Upper lobe of left lung (tissue), 6 donors: Measurements from ENCODE around the gene PTPN11. TPM values are rescaled to one million over a fixed set of nuclear protein-coding genes. Genes with fewer than 3 reads are reported as not detected.

Experiments used
- ATAC-seq, 2 donors: fragments of 200-7000 bp; cut with Tn5 transposase; one replicate each; pipeline ENCODE4 v1.9.1; 2022; ENCODE audit warnings: mild to moderate bottlenecking in 2 of 2, moderate library complexity in 2 of 2; ENCODE audit not compliant: low FRiP score in 2 of 2
- DNase-seq, 2 donors: peaks; one replicate each; pipeline ENCODE4 v3.0.0-alpha.2; 2019 to 2020
- H3K27ac ChIP-seq, 4 donors: fragments of 200-600 bp; sonication (generic); one replicate each; pipeline ENCODE4 v1.5.1; 2016 to 2019
- H3K27me3 ChIP-seq, 4 donors: fragments of 200-600 bp; sonication (generic); one replicate each; pipeline ENCODE4 v1.5.1; 2017 to 2019
- H3K36me3 ChIP-seq, 4 donors: fragments of 200-600 bp; sonication (generic); one replicate each; pipeline ENCODE4 v1.5.1; 2016 to 2019
- H3K4me1 ChIP-seq, 4 donors: fragments of 200-600 bp; sonication (generic); one replicate each; pipeline ENCODE4 v1.5.1; 2018 to 2019
- H3K4me3 ChIP-seq, 4 donors: fragments of 200-600 bp; sonication (generic); one replicate each; pipeline ENCODE4 v1.5.1; 2017 to 2019; ENCODE audit warnings: mild to moderate bottlenecking in 2 of 4, moderate library complexity in 1 of 4
- H3K9me3 ChIP-seq, 4 donors: fragments of 200-600 bp; sonication (generic); one replicate each; pipeline ENCODE4 v1.5.1; 2018 to 2019
- EP300 ChIP-seq, 4 donors: sonication (generic); formaldehyde crosslinking; IDR thresholded peaks; one replicate each; pipeline ENCODE4 v1.5.1; 2017; ENCODE audit warnings: antibody characterized with exemption in 4 of 4, control low read depth in 2 of 4
- POLR2A ChIP-seq, 4 donors: fragments of 450-650 bp; IDR thresholded peaks; one replicate each; pipeline ENCODE4 v1.5.1; 2016 to 2017; ENCODE audit warnings: antibody characterized with exemption in 4 of 4, mild to moderate bottlenecking in 2 of 4
- POLR2AphosphoS5 ChIP-seq, 2 donors: sonication (generic); formaldehyde crosslinking; IDR thresholded peaks; one replicate each; pipeline ENCODE4 v1.5.1; 2017; ENCODE audit warnings: antibody characterized with exemption in 2 of 2
- WGBS, 2 donors: methylation state at CpG; one replicate each; pipeline ENCODE4 v1.1.5; 2017 to 2018; 5-methylcytosine and 5-hydroxymethylcytosine counted together
- total RNA-seq, 6 donors: library from RNA; depleted of rRNA in 4 of 6; stranded (reverse); fragments of >200 nt in 4 of 6; gene quantifications; one replicate each; pipeline versions ENCODE4 v1.1.0 to v1.2.1, GENCODE V29; 2016 to 2021
- TF ChIP-seq, protein P1 (sequence below), 6 experiments: fragments of 450-650 bp in 4 of 6; fragments of 200-600 bp in 2 of 6; sonication (generic) in 2 of 6; IDR thresholded peaks; one replicate each; pipeline ENCODE4 v1.5.1; 2016 to 2019; ENCODE audit warnings: antibody characterized with exemption in 6 of 6
- donor health status: DM: no; HTN: no; CAD: no; lungs with moderate emphysema.
- donor health status: DM: no; HTN: yes; CAD: no; lungs with severe emphysema.

Gene PTPN11
- total RNA-seq, 6 donors from 2014 or later = 52.0 to 99.1 (median 84.5) TPM

DNA sequence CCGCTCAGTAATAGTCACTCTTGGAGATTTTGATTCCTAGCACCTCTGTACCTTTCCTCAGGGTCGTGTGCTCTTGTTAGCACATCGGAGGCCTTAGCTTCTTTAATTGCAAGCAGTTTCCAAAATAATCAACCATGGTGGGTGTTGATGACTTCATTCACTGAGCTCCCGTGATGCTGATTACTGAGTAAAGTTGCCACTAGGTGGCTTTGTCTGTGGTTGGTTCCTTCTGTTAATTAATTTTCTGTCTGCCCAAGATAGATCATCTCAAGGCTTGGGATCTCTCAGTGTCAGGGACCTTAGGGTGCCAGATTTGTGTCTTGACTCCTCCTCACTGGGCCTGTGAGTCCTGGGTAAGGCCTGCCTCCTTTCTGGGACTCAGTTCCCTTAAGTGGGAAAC lies 54.3 kb downstream of the PTPN11 start:
- TF ChIP-seq, protein P1, sequence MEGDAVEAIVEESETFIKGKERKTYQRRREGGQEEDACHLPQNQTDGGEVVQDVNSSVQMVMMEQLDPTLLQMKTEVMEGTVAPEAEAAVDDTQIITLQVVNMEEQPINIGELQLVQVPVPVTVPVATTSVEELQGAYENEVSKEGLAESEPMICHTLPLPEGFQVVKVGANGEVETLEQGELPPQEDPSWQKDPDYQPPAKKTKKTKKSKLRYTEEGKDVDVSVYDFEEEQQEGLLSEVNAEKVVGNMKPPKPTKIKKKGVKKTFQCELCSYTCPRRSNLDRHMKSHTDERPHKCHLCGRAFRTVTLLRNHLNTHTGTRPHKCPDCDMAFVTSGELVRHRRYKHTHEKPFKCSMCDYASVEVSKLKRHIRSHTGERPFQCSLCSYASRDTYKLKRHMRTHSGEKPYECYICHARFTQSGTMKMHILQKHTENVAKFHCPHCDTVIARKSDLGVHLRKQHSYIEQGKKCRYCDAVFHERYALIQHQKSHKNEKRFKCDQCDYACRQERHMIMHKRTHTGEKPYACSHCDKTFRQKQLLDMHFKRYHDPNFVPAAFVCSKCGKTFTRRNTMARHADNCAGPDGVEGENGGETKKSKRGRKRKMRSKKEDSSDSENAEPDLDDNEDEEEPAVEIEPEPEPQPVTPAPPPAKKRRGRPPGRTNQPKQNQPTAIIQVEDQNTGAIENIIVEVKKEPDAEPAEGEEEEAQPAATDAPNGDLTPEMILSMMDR (IDR thresholded peaks at IDR 0.05) = no peak
- TF ChIP-seq EP300 (IDR thresholded peaks at IDR 0.05) (no peak), POLR2AphosphoS5 (IDR thresholded peaks at IDR 0.05) (no peak), POLR2A (IDR thresholded peaks at IDR 0.05) (no peak)
- 75 to 91% methylated on average over 4 of the region's 4 CpGs for WGBS, 2 donors
- ATAC-seq (no peak), DNase-seq (no peak)
- Histone ChIP-seq H3K9me3 (no peaks in the 10 kb centered on the region), H3K27me3 (no peaks in the 10 kb centered on the region), H3K4me1 (no peaks in the 10 kb centered on the region), H3K4me3 (no peak overlapping the region), H3K27ac (no peak overlapping the region), H3K36me3 (peaks cover 23 to 74% (median 54%) of the 10 kb centered on the region in 4 donors)

DNA sequence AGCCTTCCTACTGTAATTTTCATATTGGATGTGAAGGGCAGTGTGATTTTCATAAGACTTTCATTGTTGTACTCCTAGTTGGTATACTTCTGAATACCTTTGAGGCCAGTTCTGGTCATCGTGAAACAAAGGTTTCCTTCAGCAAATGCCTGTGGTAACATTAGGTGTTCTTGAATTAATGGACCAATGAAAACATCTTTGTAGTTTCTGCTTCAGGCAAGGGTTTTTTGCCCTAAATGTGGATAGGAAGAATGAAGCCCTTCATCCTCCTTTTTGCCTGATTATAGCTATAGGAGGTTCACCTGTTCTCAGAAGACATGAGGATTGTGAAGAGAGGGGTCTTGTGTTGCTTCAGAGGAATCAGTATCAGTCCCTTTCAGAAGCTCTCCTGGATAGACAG lies 60.7 kb downstream of the PTPN11 start:
- ATAC-seq (no peak), DNase-seq (no peak)
- no peaks in the 10 kb centered on the region for H3K27me3 ChIP-seq
- H3K4me1 ChIP-seq = no peaks in the 10 kb centered on the region
- peaks cover 28 to 100% (median 85%) of the 10 kb centered on the region in 4 donors for H3K36me3 ChIP-seq
- no peaks in the 10 kb centered on the region for H3K9me3 ChIP-seq
- 83 to 100% methylated on average over 1 of the region's 1 CpG for WGBS, 2 donors
- TF ChIP-seq, protein P1 (IDR thresholded peaks at IDR 0.05) = no peak
- TF ChIP-seq EP300 (IDR thresholded peaks at IDR 0.05) (no peak), POLR2AphosphoS5 (IDR thresholded peaks at IDR 0.05) (no peak), POLR2A (IDR thresholded peaks at IDR 0.05) (no peak)
- H3K4me3 ChIP-seq = no peak overlapping the region
- H3K27ac ChIP-seq = no peak overlapping the region

DNA sequence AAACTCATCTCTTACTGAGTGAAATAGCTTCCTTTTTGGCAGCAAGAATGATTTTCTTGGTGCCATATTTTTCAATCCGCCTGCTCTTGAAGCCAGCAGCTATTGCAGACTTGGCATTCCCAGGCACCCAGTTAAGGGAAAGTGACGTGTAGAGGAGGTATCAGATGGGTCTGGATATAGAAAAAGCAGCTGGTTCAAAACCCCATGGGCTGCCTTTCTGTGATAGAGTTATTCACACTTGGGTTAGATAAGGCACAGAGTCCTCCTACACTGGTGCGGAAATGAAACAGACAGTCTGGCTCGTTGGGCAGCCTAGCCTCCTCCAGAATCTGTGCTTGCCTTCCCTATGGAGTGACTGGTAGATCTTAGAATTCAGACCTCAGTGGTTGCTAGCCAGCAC lies 62.2 kb downstream of the PTPN11 start:
- WGBS, 2 donors = 95 to 96% methylated on average over 4 of the region's 4 CpGs
- ATAC-seq = no peak
- H3K36me3 ChIP-seq = peaks cover 22 to 94% (median 78%) of the 10 kb centered on the region in 4 donors

DNA sequence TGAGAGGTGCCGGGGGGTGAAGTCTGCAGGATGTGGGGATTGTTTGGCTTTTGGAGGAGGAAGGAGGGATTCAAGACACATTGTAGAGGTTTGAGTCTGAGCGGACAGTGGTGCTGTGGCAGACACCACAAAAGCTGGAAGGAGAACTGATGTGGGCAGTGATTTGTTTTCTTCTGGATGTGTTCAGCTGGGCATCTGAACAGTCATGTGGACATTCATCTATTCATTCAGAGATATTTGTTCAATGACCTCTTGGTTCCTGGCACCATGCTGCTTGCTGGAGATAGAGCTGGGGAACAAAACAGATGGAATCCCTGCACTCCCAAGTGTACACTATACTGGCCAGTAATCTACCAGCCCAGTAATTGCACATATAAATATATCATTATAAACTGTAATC lies 64.0 kb downstream of the PTPN11 start:
- WGBS, 2 donors = 95 to 100% methylated on average over 2 of the region's 2 CpGs
- TF ChIP-seq EP300 (IDR thresholded peaks at IDR 0.05) (no peak), POLR2AphosphoS5 (IDR thresholded peaks at IDR 0.05) (no peak), POLR2A (IDR thresholded peaks at IDR 0.05) (no peak)
- TF ChIP-seq, protein P1 (IDR thresholded peaks at IDR 0.05) = no peak
- peaks cover 27 to 94% (median 76%) of the 10 kb centered on the region in 4 donors for H3K36me3 ChIP-seq

More for the DNA sequence above, 62.2 kb downstream of the PTPN11 start:
- Histone ChIP-seq H3K27me3 (no peaks in the 10 kb centered on the region), H3K4me3 (no peak overlapping the region), H3K27ac (no peak overlapping the region), H3K4me1 (no peaks in the 10 kb centered on the region), H3K9me3 (no peaks in the 10 kb centered on the region)
- TF ChIP-seq, protein P1 (IDR thresholded peaks at IDR 0.05) = no peak
- TF ChIP-seq EP300 (IDR thresholded peaks at IDR 0.05) (no peak), POLR2A (IDR thresholded peaks at IDR 0.05) (no peak), POLR2AphosphoS5 (IDR thresholded peaks at IDR 0.05) (no peak)
- DNase-seq = no peak

DNA sequence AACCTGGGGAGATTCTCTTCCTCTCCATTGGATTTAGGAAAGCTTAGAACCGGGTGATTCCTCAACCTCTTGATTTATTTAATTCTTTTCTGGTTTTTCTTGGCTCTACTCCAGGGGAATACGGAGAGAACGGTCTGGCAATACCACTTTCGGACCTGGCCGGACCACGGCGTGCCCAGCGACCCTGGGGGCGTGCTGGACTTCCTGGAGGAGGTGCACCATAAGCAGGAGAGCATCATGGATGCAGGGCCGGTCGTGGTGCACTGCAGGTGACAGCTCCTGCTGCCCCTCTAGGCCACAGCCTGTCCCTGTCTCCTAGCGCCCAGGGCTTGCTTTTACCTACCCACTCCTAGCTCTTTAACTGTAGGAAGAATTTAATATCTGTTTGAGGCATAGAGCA lies 67.6 kb downstream of the PTPN11 start:
- Histone ChIP-seq H3K27me3 (no peaks in the 10 kb centered on the region), H3K27ac (no peak overlapping the region), H3K36me3 (peaks cover 33 to 94% (median 73%) of the 10 kb centered on the region in 4 donors), H3K4me3 (no peak overlapping the region), H3K4me1 (no peaks in the 10 kb centered on the region), H3K9me3 (no peaks in the 10 kb centered on the region)
- TF ChIP-seq POLR2AphosphoS5 (IDR thresholded peaks at IDR 0.05) = no peak
- no peak for TF ChIP-seq EP300 (IDR thresholded peaks at IDR 0.05)
- TF ChIP-seq, protein P1 (IDR thresholded peaks at IDR 0.05) = no peak
- TF ChIP-seq POLR2A (IDR thresholded peaks at IDR 0.05) = no peak
- ATAC-seq (no peak), DNase-seq (peak in 1 of 2 donors; percentile 58)
- WGBS, 2 donors = 96% methylated on average over 4 to 12 of the region's 12 CpGs

More for the DNA sequence above, 64.0 kb downstream of the PTPN11 start:
- Histone ChIP-seq H3K27me3 (no peaks in the 10 kb centered on the region), H3K9me3 (no peaks in the 10 kb centered on the region), H3K4me3 (no peak overlapping the region), H3K27ac (no peak overlapping the region), H3K4me1 (no peaks in the 10 kb centered on the region)
- ATAC-seq (no peak), DNase-seq (no peak)
